ENCODE measurements around the gene MAGEF1. TPM values are rescaled to one million over a fixed set of nuclear protein-coding genes. Genes with fewer than 3 reads are reported as not detected.

Gene MAGEF1
- total and polyA plus RNA-seq, 10 of the 15 experiments (the other 5 are each of a cell fraction or from before 2014, with no cell fraction given), result 2.3 to 62.2 (median 27.1) TPM

DNA sequence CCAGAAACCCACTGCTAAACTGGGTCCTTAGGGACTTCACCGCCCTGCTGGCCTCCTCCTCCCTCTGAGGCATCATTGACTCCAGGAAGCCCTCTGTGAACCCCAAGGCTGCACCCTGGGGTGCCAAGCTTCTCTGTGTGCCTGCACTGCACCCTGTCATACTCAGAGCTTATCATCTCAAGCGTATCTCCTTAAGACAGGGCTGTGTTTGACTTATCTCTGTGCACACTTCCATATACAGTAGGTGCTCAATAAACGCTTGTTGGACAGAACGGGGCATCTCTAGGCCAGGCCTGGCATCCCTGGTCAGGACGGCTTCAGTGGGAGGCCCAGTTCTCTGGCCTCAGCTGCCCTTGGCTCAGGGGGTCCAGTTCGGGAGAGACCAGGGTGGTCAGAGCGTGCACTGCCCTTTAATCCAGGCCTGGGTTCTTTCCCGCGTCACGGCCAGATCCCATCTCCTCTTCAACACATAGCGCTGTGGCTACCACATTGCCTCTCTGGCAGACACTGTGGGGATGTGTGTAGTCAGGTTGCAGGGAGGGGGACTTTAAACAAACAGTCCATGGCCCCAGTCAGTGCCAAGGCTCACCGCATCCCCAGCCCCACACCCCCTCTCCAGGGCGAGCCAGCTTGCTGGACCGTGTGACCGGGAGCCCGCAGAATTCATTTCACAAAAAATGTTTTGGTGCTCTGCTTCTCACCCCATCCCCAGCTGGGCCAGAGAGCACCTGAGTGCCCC lies 33.4 kb downstream of the MAGEF1 start (continued):
- TF ChIP-seq, protein P1, sequence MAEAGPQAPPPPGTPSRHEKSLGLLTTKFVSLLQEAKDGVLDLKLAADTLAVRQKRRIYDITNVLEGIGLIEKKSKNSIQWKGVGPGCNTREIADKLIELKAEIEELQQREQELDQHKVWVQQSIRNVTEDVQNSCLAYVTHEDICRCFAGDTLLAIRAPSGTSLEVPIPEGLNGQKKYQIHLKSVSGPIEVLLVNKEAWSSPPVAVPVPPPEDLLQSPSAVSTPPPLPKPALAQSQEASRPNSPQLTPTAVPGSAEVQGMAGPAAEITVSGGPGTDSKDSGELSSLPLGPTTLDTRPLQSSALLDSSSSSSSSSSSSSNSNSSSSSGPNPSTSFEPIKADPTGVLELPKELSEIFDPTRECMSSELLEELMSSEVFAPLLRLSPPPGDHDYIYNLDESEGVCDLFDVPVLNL (IDR thresholded peaks at IDR 0.05; ENCODE audit: low read depth, low read length), result no peak
- no peak for TF ChIP-seq SMAD5 (IDR thresholded peaks at IDR 0.05; ENCODE audit: low read depth)

- in situ Hi-C loops (cut with MboI), result no loop called here
- peaks cover 5 to 10% of the 10 kb centered on the region in 2 experiments for H3K27me3 ChIP-seq (replicated peaks in 1 of 2; ENCODE audit: control insufficient read depth in 2 of 2, insufficient read depth in 2 of 2, low read length in 1 of 2)
- DNase-seq (ENCODE audit: low read depth, low spot score), result no peak
- no peak overlapping the region for H3K27ac ChIP-seq (ENCODE audit: control insufficient read depth, insufficient read depth)
- H4K20me1 ChIP-seq (ENCODE audit: control insufficient read depth, insufficient read depth), result no peaks in the 10 kb centered on the region
- intact Hi-C loops (cut with micrococcal nuclease; ENCODE audit: unreplicated experiment), result no loop called here
- RAD21 ChIA-PET (ENCODE audit: unreplicated experiment), result no interaction called here
- no peaks in the 10 kb centered on the region for H3K4me1 ChIP-seq (ENCODE audit: control insufficient read depth, insufficient read depth, low read length)
- SMC1A ChIA-PET (ENCODE audit: uncharacterized antibody, unreplicated experiment), result interaction anchor here (0.5 kb wide), 1 partner anchor 29 kb away, joined by 3 read pairs; no protein-coding TSS in a partner anchor
- H3K36me3 ChIP-seq (ENCODE audit: control insufficient read depth in 2 of 2, insufficient read depth in 2 of 2, low read length in 1 of 2), result no peaks in the 10 kb centered on the region
- no peak overlapping the region for H3K9ac ChIP-seq (ENCODE audit: control insufficient read depth, insufficient read depth, low read length)
- CTCF ChIA-PET, result no interaction called here
- POLR2A ChIA-PET, result no interaction called here
- no peak overlapping the region for H2AFZ ChIP-seq (ENCODE audit: control insufficient read depth, low read depth, low read length)
- no peaks in the 10 kb centered on the region for H3K9me3 ChIP-seq (replicated peaks; ENCODE audit: control insufficient read depth, insufficient read depth, low read length)
- FAIRE-seq, result no peak
- WGBS (ENCODE audit: insufficient coverage, insufficient replicate concordance, low lambda C conversion rate, missing lambda C conversion rate), result 31% methylated on average over 17 of the region's 17 CpGs
- H3K4me3 ChIP-seq, result no peak overlapping the region
- no peak for ATAC-seq
- H3K79me2 ChIP-seq (ENCODE audit: control insufficient read depth, insufficient read depth, low read length), result no peaks in the 10 kb centered on the region
- no peak for TF ChIP-seq RB1 (IDR thresholded peaks at IDR 0.05; ENCODE audit: borderline replicate concordance)
- TF ChIP-seq ZNF207 (IDR thresholded peaks at IDR 0.05; ENCODE audit: borderline replicate concordance), result no peak
- TF ChIP-seq RFX5 (IDR thresholded peaks at IDR 0.05; ENCODE audit: low read depth, low read length), result no peak
- TF ChIP-seq REST (IDR thresholded peaks at IDR 0.05; ENCODE audit: low read depth, low read length), result no peak
- TF ChIP-seq EP300 (IDR thresholded peaks at IDR 0.05; ENCODE audit: borderline replicate concordance in 1 of 2, control insufficient read depth in 1 of 2, low read depth in 2 of 2, low read length in 2 of 2), result no peak
- TF ChIP-seq SMARCA5 (IDR thresholded peaks at IDR 0.05), result no peak
- TF ChIP-seq, protein P2, sequence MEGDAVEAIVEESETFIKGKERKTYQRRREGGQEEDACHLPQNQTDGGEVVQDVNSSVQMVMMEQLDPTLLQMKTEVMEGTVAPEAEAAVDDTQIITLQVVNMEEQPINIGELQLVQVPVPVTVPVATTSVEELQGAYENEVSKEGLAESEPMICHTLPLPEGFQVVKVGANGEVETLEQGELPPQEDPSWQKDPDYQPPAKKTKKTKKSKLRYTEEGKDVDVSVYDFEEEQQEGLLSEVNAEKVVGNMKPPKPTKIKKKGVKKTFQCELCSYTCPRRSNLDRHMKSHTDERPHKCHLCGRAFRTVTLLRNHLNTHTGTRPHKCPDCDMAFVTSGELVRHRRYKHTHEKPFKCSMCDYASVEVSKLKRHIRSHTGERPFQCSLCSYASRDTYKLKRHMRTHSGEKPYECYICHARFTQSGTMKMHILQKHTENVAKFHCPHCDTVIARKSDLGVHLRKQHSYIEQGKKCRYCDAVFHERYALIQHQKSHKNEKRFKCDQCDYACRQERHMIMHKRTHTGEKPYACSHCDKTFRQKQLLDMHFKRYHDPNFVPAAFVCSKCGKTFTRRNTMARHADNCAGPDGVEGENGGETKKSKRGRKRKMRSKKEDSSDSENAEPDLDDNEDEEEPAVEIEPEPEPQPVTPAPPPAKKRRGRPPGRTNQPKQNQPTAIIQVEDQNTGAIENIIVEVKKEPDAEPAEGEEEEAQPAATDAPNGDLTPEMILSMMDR (IDR thresholded peaks at IDR 0.05 in 2 of 3, conservative IDR thresholded peaks at IDR 0.05 in 1 of 3; ENCODE audit: control insufficient read depth in 2 of 3, extremely low read depth in 1 of 3, insufficient read depth in 1 of 3, low read depth in 3 of 3, low read length in 3 of 3), result no peak
- no peak for TF ChIP-seq POLR2AphosphoS2 (IDR thresholded peaks at IDR 0.05; ENCODE audit: low read depth, low read length)
- no peak overlapping the region for H3K4me2 ChIP-seq (ENCODE audit: control insufficient read depth, insufficient read depth)
- no TSS peak for BruUV-seq (replicated peaks)
Measured at GRCh38 chr3:184677344-184678316, 34.2 kb downstream of the MAGEF1 start.

All from GM12878 (cell line).